ENCODE results near the gene RTF2.

The RTF2 gene

DNA sequence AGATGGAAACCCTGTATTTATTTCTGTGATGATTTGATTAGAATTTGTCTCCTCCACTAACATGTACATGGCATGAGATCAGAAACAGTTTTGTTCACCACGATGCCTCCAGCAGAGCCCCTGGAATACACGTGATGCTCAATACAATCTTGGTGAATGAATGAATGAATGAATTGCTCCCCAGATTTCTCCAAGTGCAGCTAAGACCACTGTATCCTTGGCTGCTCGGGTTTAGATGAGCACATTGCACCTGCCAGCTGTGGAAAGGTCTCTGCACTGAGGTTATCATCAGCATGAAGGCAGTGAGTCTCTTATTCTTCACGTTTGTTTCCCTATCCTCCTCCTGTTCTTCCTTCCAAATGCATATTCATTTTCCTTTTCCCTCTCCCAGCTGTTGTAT lies 38.5 kb upstream of the RTF2 start:
- TF ChIP-seq ZNF274 (IDR thresholded peaks at IDR 0.05; ENCODE audit: low read depth, low read length): no peak
- no peak overlapping the region for H3K4me3 ChIP-seq (ENCODE audit: low read length)

DNA sequence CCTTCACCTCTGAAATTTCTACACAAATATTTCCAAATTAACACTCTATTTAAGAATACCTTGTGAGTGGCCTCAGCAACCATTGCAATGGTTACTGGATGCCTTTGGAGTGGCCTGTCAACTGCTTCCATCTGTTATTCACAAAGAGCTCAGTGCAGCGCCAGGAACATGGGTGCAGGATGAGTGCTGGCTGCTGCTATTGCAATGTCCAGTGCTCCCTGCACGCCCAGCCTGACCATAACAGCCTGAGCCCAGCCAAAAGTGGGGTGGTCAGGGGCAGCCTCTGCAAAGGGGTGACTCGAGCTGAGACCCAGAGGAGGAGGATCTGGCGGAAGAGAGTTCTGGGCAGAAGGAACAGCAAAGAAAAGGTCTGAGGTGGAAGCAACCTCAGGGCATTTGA lies 38.0 kb upstream of the RTF2 start:
- no peak for TF ChIP-seq ZNF274 (IDR thresholded peaks at IDR 0.05; ENCODE audit: low read depth, low read length)
- H3K4me3 ChIP-seq (ENCODE audit: low read length): no peak overlapping the region

DNA sequence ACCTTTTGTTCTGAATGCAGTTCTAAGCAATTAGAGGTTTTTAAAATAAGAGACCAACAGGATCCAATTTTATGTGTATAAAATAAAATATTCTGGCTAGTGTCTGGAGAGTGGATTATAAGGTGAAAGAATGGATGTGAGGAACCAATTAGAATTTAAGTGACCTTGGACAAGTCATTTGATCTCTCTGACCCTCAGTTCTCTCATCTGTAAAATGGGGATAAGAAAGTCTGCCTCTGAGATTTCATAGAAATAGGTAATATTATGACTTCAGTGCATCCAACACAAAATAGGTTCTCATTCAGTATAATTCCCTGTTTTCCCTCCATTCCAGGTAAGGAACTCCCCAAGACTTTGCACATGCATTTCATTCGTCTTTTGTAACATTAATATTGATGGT lies 37.5 kb upstream of the RTF2 start:
- no peak overlapping the region for H3K4me3 ChIP-seq (ENCODE audit: low read length)
- TF ChIP-seq ZNF274 (IDR thresholded peaks at IDR 0.05; ENCODE audit: low read depth, low read length): no peak

DNA sequence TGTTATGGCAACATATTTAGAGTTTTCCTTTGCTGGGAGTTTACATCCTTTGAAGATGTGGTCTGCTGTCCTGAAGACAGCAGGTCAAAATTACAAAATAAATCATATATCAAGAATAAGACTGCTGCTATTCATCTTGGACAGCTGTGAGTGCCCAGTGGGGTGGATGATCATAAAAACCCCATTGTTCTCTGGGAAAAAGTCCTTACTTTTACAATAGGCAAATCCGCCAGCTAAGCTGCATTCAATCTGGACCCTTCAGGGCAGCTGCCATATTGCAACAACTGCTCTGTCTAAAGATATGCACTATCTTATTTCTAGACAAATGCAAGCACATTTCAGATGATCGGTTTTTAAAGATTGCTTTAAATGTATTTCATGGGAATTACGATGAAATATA lies 37.0 kb upstream of the RTF2 start:
- H3K4me3 ChIP-seq (ENCODE audit: low read length): no peak overlapping the region
- TF ChIP-seq ZNF274 (IDR thresholded peaks at IDR 0.05; ENCODE audit: low read depth, low read length): no peak

DNA sequence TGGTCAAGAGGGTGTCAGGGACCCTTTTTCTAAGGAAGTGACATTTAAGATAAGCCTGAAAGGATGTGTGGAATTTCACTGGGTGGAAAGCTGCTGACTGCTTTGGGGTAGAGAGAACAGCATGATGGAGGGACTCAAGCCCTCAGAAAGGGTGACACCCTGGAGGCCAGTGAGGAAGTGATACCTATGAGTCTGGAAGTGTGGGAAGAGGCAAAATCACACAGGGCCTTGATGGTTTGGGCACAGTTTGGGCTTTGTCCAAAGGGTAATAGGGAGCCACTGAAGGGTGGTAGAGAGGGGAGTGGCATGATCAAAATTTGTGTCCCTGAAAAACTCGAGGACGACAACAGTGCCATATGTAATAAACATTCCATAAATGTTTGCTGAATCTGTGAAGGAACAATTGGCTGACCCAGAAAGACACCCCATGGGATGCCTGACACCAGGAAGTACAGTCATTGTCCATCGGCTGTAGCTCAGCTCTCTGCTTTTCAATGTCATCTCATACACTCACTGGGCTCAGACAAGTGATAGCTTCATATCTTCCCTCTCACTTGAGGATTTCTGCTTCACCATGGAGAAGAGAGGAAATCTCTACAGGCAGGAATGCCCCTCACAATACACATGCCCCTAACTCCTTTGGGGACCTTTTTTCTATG lies 35.1 kb upstream of the RTF2 start:
- H3K4me3 ChIP-seq (ENCODE audit: low read length): no peak overlapping the region
- TF ChIP-seq ZNF274 (IDR thresholded peaks at IDR 0.05; ENCODE audit: low read depth, low read length): no peak

DNA sequence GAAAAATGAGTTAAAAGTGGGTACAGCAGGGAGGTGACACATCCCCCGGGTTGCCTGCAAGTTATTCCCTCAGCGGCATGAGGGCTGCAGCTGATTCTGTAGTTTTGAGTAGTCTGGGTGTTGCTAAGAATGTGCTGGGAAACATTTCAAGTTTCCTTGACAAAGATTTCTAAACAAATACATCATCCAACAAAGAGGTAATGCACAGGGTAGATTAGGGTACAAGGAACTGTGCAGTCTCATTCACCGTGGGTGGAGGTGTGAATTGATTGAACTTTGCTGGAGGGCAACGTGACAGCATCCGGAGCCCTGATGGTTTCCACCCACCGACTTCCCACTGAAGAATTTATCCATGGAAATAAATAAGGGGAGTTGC lies 34.6 kb upstream of the RTF2 start:
- H3K4me3 ChIP-seq (ENCODE audit: low read length): no peak overlapping the region
- no peak for TF ChIP-seq ZNF274 (IDR thresholded peaks at IDR 0.05; ENCODE audit: low read depth, low read length)

DNA sequence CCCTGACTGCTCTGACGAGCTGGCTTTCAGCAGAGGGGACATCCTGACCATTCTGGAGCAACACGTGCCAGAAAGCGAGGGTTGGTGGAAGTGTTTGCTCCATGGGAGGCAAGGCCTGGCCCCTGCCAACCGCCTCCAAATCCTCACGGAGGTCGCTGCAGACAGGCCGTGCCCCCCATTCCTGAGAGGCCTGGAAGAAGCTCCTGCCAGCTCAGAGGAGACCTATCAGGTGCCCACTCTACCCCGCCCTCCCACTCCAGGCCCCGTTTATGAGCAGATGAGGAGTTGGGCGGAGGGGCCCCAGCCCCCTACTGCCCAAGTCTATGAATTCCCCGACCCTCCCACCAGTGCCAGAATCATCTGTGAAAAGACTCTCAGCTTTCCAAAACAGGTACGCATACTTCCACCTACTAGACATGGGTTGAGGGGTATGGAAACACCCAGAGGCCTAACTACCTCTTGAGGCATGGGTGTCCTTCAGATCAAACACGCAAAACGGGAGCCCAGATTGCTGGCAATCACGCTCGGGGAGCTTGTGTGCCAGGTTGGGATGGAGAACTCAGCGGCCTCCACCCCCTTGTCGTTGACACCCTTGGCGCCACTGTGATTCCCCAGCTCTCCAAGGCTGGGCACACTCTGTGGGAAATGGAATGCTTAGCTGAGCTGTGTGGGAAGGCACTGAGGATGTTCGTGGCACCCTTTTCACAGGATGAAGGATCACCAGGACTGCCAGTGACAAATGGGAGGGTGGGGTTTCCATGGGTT lies 31.0 kb upstream of the RTF2 start:
- H3K4me3 ChIP-seq (ENCODE audit: low read length): no peak overlapping the region
- TF ChIP-seq ZNF274 (IDR thresholded peaks at IDR 0.05; ENCODE audit: low read depth, low read length): no peak

DNA sequence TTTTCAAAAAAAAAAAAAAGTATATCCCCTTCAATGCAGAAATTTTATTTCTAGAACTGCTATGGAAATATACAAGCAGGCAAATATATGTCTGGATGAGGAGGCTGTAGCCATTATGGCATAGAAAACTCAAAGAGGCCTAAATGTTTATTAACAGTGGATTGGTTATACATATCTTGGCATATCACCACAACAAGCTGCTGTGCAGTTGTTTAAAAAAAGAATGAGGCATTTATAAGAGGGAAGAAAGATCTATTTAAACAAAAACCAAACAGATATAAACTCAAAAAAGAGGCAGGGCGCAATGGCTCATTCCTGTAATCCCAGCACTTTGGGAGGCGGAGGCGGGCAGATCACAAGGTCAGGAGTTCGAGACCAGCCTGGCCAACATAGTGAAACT lies 30.1 kb upstream of the RTF2 start:
- H3K4me3 ChIP-seq (ENCODE audit: low read length): no peak overlapping the region
- TF ChIP-seq ZNF274 (IDR thresholded peaks at IDR 0.05; ENCODE audit: low read depth, low read length): no peak

DNA sequence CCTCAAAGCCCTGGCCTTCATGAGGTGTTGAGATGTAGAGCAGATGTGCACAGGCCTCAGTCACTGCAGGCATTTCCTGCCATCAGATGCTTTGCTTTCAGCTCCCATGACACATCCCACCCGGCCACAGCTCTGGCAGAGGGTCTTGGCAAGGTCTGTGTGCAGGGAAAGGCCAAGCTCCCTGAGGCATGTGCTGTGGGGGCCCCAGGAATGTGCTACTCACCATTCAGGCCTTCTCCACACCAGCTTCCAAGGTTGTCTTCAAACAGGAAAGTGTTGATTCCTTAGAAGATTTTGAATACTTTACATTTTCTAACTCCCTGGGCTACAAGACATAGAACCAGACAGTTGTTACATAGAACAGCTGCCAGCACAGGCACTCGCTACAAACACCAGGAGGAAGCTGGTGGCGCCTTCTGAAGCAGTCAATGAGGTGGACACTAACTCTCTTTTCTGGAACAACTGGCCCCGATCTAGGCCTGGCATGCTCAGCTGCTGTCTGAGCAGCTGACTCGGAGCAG lies 28.6 kb upstream of the RTF2 start:
- no peak overlapping the region for H3K4me3 ChIP-seq (ENCODE audit: low read length)

DNA sequence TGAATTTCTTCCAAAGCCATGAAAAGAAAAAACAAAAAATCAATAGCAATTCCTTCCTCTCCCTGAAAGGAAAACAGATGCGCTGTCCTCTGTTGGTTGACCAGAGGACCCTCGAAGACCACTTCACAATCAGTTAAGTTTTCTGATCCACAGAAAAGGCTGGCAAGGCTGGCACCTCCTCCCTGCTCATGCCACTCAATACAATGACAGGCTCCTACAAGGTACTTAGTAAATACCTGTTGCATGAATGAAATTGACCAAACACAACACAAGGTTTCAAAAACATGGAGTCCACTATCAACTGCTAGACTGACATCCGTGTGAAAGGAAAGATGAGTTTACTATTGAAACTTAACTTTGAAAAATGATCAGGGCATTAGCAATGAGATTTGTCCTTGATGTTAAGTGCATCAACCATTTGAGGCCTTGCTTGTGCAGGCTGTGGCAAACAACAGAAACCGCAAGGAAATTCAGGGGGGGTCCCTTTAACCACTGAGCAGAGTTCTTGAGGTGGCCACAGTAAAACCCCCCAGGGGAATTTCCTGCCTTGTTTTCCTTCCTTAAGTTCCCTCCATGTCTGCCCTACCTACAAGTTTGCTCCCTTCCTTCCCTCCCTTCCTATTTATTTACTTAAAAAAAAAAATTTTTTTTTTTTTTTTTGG lies 27.9 kb upstream of the RTF2 start:
- TF ChIP-seq ZNF274 (IDR thresholded peaks at IDR 0.05; ENCODE audit: low read depth, low read length): no peak
- H3K4me3 ChIP-seq (ENCODE audit: low read length): no peak overlapping the region

More for the DNA sequence above, 28.6 kb upstream of the RTF2 start:
- TF ChIP-seq ZNF274 (IDR thresholded peaks at IDR 0.05; ENCODE audit: low read depth, low read length): no peak

DNA sequence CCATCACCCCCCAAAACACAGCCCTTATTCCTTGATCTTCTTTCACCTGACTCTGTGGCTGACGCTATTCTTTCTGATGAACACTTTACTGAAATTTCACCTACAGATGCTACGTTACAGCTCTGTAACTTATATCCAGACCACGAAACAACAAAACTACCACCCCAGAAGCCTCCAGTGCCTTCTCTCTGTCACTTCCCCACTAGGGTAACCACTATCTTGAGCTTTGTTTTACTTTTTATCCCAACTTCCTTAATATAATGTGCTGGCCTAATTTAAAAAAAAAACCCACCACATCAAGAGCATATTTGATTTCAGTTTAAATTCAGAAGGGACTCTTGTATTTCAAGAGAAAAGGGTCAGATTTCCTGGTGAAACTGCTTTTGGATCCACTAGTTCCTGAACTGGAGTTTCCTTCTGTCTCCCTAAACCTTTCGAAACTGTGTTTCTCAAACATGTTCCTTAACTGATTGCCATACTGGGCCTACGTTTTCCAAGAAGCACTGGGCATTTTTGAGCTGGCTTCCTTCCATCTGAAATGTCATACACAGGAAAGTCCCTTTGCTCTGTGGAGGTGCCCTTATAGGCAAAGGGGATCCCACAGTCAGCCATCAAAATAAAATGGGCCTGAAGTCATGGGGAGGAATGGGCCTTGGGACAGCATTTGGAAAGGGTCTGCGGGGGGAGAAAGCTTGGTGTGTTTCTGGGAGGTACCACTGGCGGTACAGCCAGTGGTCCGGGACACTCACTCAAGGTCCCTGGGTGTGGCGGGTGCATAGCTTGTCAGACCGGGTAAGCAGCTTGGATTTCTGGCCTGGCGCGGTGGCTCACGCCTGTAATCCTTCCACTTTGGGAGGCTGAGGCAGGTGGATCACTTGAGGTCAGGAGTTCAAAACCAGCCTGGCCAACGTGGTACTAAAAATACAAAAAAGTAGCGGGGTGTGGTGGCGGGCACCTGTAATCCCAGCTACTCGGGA lies 25.8 kb upstream of the RTF2 start:
- no peak overlapping the region for H3K4me3 ChIP-seq (ENCODE audit: low read length)
- TF ChIP-seq ZNF274 (IDR thresholded peaks at IDR 0.05; ENCODE audit: low read depth, low read length): no peak

DNA sequence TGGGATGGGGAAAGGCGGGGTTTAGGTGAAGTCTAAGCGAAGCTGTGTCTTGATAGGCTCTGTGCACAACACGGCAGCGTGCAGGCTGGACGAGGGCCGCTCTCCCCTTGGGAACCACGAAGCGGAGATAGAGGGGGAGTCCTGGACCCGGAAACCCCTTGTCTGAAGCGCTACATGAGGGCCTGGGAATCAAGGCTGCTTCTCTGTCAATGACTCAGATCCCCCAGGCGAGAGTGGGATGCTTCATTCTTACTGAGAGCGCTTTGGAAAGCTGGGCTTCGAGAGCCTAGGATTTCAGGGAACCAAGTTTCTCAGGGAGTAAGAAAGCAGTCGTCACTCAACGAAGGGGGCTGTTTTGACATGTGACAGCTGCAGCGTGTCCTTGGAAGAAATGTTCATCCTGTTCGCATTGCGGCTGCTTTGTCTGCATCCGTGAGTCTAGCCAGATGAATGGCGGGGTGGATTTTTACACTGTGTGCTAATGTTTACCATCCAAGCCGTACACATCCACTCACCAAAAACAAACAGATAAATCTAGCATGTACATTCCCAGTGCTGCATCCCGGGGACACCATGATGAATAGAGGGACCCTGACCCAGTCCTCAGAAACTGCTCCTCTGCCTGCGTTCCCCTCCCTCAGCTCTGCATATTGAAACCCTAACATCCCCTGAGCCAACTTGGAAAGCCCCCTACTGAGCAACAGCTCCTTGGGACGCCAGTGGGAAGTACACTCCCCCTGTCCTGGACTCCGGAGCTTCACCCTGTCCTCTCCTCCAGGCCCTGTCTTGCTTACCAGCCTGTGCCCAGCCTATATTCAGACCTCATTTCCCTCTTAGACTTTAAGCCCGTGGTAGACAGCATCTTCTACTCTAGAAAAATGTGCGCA lies 24.5 kb upstream of the RTF2 start:
- no peak overlapping the region for H3K4me3 ChIP-seq (ENCODE audit: low read length)
- no peak for TF ChIP-seq ZNF274 (IDR thresholded peaks at IDR 0.05; ENCODE audit: low read depth, low read length)

DNA sequence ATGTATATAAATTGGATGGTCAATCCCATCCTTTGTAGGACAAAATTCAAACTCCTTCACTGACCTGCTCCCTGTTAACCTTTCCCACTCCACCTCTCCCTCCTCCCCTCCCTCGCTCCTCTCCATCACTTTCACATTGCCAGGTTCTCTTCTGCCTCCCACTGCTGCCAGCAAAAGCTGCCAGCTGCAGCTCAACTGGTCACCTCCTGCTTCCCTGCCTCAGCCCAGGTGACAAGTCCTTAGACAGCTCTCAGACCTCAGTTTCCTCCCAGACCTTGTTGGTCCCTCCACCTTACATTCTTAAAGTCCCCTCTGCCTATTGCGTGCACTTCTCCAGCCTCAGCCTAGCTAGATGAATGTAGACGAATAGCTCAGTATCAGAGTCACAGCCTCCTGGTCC lies 23.3 kb upstream of the RTF2 start:
- no peak for TF ChIP-seq ZNF274 (IDR thresholded peaks at IDR 0.05; ENCODE audit: low read depth, low read length)
- H3K4me3 ChIP-seq (ENCODE audit: low read length): no peak overlapping the region
